ENCODE data around the gene GALNT17.
A peak's percentile ranks its signal among the peaks of the same experiment; 100 is the strongest.

The GALNT17 gene

DNA sequence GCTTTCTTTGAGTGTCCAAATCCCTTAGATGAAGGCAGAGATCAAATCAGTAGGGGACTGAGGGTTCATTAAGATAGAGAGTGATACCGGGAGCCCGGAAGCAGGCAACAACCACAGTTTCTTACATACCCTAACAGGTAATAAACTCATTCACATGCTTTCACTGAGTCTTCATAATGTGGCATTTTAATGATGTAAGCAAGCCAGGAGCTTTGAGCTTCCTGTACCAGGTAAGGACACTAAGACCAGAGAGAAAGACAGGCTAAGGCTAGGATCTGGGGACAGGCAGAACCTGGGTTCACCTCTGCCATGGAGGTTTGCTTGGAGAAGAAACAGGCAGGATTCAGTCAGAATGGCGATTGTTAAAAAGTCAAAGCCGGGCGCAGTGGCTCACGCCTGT lies 618.3 kb downstream of the GALNT17 start:
- Histone ChIP-seq H3K4me3 (no peak overlapping the region), H3K27ac (no peak overlapping the region), H3K4me1 (peaks cover 0 to 12% (median 2%) of the 10 kb centered on the region in 10 experiments; a peak in 4 of 20 replicates), H3K9me3 (replicated peaks in 1 of 11) (peaks cover 0 to 10% (median 5%) of the 10 kb centered on the region in 11 experiments; a peak in 16 of 22 replicates), H3K36me3 (no peaks in the 10 kb centered on the region), H3K27me3 (peaks cover 0 to 6% (median 0%) of the 10 kb centered on the region in 11 experiments; a peak in 4 of 22 replicates), H4K20me1 (no peaks in the 10 kb centered on the region), H3K9ac (no peak overlapping the region), H3K4me2 (no peak overlapping the region)
- no peak for TF ChIP-seq Cebpa-rat (IDR thresholded peaks at IDR 0.05)

DNA sequence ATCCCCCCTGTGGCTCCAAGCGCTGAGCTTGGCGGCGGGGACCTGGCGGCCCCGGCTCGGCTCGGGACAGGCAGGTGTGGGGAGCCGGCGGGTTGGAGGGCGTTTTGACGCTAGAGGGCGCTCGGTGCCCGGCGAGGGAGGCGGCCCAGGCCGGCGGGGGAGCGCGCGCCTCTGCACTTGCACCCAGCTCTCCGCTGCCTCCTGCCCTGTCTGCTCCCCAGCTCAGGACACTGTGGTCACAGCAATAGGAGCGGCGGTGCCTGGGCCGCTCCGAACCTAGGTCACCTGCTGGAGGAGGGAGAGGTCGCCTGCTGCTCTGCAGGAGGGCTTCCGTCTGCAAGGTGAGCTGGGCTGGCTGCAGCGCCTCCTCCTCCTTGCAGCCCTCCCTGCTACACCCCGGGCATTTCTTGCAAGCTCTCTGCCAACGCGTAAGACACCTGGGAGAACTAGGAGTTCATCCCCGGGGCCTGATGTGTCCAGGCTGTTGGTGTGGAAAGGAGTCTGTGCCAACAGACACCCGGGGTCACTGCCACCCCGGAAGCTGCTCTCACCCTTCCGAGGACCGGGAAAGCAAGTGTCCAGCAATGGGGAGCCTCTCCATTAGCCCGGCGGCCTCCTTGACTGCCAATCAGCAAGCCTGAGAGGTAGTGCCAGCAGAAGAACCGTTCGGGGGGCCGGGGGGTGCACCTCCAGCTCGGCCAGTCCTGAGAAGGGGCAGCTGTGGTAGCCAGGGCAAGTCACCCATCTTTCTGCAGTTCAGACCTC lies 620.4 kb downstream of the GALNT17 start:
- TF ChIP-seq Cebpa-rat (IDR thresholded peaks at IDR 0.05): no peak
- Histone ChIP-seq H3K4me1 (peaks cover 0 to 12% (median 2%) of the 10 kb centered on the region in 10 experiments; a peak in 4 of 20 replicates), H3K4me3 (peak overlapping the region in 2 of 10 experiments; percentile 33; a peak in 2 of 20 replicates), H3K4me2 (peak overlapping the region; percentile 25 to 90 (median 62); a peak in 21 of 22 replicates), H3K9ac (peak overlapping the region in 1 of 11 experiments; percentile 16; a peak in 1 of 22 replicates), H3K36me3 (no peaks in the 10 kb centered on the region), H3K27ac (no peak overlapping the region), H4K20me1 (no peaks in the 10 kb centered on the region), H3K27me3 (peaks cover 0 to 6% (median 0%) of the 10 kb centered on the region in 11 experiments; a peak in 4 of 22 replicates), H3K9me3 (replicated peaks in 1 of 11) (peaks cover 7 to 31% (median 13%) of the 10 kb centered on the region in 11 experiments; a peak in 17 of 22 replicates)

DNA sequence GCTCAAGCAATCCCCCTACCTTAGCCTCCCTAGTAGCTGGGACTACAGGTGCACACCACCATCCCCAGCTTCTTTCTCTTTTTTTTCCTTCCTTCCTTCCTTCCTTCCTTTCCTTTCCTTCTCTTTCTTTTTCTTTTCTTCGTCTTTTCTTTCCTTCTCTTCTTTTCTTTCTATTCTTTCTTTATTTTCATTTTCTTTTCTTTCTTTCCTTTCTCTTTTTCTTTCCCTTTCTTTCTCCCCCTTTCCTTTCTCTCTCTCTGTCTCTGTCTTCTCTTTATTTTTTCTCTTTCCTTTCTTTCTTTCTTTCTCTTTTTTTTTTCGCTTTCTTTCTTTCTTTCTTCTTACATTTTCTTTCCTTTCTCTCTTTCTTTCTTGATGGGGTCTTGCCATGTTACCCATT lies 621.3 kb downstream of the GALNT17 start:
- TF ChIP-seq Cebpa-rat (IDR thresholded peaks at IDR 0.05): no peak
- no peak overlapping the region for H3K4me2 ChIP-seq
- no peak overlapping the region for H3K27ac ChIP-seq
- peaks cover 7 to 39% (median 15%) of the 10 kb centered on the region in 11 experiments; a peak in 17 of 22 replicates for H3K9me3 ChIP-seq (replicated peaks in 1 of 11)
- peaks cover 0 to 6% (median 0%) of the 10 kb centered on the region in 11 experiments; a peak in 4 of 22 replicates for H3K27me3 ChIP-seq
- H3K4me1 ChIP-seq: peaks cover 0 to 12% (median 2%) of the 10 kb centered on the region in 10 experiments; a peak in 4 of 20 replicates
- H4K20me1 ChIP-seq: no peaks in the 10 kb centered on the region
- no peak overlapping the region for H3K9ac ChIP-seq
- H3K4me3 ChIP-seq: no peak overlapping the region
- no peaks in the 10 kb centered on the region for H3K36me3 ChIP-seq

DNA sequence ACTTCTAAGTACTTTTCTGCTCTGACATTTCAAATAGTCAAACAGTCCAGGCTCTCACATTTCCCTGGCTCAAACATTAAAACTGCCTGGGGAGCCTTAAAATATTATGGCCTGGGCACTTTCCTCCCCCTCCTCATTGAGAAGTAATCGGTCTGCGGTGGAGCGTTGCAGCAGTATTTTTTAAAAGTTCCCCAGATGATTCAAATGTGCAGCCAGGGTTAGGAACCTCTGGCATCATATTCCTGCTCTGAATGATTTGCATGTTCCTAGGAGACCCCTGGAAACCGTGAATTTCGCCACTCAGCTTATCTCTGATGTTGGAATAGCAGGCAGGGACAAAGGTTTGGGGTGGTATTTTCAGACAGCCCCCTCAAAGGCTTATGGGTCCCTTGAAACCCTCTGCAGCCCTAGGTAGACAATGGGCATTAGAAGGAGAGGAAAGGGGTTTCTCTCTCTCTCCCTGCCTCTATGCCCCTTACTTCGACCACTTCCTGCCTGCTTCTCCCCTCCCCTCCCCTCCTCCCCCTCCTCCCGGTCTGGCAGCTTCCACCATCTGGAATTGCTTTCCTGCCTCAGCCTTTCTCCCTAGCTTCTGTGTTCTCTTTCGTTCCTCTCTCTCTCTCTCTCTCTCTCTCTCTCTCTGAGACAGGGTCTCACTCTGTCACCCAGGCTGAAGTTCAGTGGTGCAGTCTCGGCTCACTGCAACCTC lies 622.2 kb downstream of the GALNT17 start:
- Histone ChIP-seq H3K36me3 (no peaks in the 10 kb centered on the region), H3K4me1 (peaks cover 0 to 12% (median 2%) of the 10 kb centered on the region in 10 experiments; a peak in 4 of 20 replicates), H3K9ac (no peak overlapping the region), H3K9me3 (replicated peaks in 1 of 11) (peaks cover 7 to 35% (median 15%) of the 10 kb centered on the region in 11 experiments; a peak in 18 of 22 replicates), H3K4me3 (no peak overlapping the region), H4K20me1 (no peaks in the 10 kb centered on the region), H3K27me3 (peaks cover 0 to 6% (median 0%) of the 10 kb centered on the region in 11 experiments; a peak in 4 of 22 replicates), H3K4me2 (peak overlapping the region in 1 of 11 experiments; percentile 8; a peak in 1 of 22 replicates), H3K27ac (no peak overlapping the region)
- TF ChIP-seq Cebpa-rat (IDR thresholded peaks at IDR 0.05): no peak

DNA sequence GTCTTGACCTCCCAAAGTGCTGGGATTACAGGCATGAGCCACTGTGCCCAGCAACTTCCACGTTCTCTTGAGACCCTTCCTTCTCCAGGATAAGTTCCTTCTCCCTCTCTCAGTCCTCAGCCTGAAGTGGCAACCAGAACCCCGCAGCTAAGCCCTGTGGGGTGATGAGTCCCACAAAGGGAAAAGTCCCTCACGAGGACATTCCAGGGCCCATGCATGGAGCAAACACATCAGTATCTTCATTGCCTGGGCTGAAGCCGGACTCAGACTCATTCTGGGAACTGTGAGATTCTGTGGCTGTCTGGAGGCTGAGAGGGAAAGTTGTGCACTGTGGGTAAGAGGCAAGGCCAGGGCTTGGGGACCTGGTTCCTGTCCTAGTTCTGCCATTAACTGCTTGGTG lies 622.9 kb downstream of the GALNT17 start:
- Histone ChIP-seq H3K27me3 (peaks cover 0 to 6% (median 0%) of the 10 kb centered on the region in 11 experiments; a peak in 4 of 22 replicates), H3K9me3 (replicated peaks in 1 of 11) (peaks cover 8 to 33% (median 15%) of the 10 kb centered on the region in 11 experiments; a peak in 19 of 22 replicates), H4K20me1 (no peaks in the 10 kb centered on the region), H3K9ac (no peak overlapping the region), H3K36me3 (no peaks in the 10 kb centered on the region), H3K4me3 (no peak overlapping the region), H3K27ac (no peak overlapping the region), H3K4me2 (no peak overlapping the region), H3K4me1 (peaks cover 0 to 11% (median 2%) of the 10 kb centered on the region in 10 experiments; a peak in 4 of 20 replicates)
- no peak for TF ChIP-seq Cebpa-rat (IDR thresholded peaks at IDR 0.05)

DNA sequence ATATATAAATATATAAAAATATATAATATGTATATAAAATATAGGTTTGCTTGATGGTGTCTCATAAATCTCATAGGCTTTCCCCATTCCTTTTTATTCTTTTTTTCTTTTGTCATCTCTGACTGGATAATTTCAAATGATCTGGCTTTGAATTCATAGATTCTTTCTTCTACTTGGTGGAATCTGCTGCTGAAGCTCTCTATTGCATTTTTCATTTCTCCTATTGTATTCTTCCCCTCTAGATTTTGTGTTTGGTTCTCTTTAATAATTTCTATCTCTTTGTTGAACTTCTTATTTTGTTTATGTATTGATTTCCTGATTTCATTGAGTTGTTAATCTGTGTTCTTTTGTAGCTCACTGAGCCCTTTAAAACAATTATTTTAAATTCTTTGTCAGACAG lies 629.4 kb downstream of the GALNT17 start:
- no peak for TF ChIP-seq Cebpa-rat (IDR thresholded peaks at IDR 0.05)
- Histone ChIP-seq H3K27ac (no peak overlapping the region), H3K4me2 (no peak overlapping the region), H3K36me3 (no peaks in the 10 kb centered on the region), H3K4me3 (no peak overlapping the region), H3K27me3 (no peaks in the 10 kb centered on the region), H3K9ac (no peak overlapping the region), H4K20me1 (no peaks in the 10 kb centered on the region), H3K9me3 (replicated peaks in 1 of 11) (peaks cover 14 to 39% (median 21%) of the 10 kb centered on the region in 11 experiments), H3K4me1 (no peaks in the 10 kb centered on the region)

All from BLaER1 treated with 17β-estradiol and CSF1 and Interleukin-3, amounts not matched to agents 10 nM and 100 nM (cell line).